Embryonic facial prominence (tissue), 1 donor: ENCODE results near the gene NUTM2B.
"Not testable (repeated sequence)": the region's sequence is repeated elsewhere in the genome, so short reads cannot be mapped to it uniquely, and the experiment has no call there.

ENCODE experiments used
- DNase-seq: peaks from one replicate; pipeline ENCODE4 v3.0.0-alpha.2; 2016; ENCODE audit errors: extremely low spot score

NUTM2B gene

DNA sequence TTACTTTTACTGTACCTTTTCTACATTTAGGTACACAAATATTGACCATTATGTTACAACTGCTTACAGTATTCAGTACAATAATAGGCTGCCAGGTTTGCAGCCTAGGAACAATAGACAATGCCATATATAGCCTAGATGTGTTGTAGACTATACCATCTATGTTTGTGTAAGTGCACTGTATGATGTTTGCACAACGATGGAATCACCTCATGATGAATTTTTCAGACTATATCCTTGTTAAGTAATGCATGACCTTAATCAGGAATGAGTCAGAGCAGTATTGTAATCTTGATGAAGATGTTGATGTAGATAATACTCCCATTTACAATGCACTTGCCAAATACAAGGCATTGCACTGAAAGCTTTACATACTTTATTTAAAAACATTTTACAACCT lies 23.6 kb downstream of the NUTM2B start:
- DNase-seq: not testable (repeated sequence)

DNA sequence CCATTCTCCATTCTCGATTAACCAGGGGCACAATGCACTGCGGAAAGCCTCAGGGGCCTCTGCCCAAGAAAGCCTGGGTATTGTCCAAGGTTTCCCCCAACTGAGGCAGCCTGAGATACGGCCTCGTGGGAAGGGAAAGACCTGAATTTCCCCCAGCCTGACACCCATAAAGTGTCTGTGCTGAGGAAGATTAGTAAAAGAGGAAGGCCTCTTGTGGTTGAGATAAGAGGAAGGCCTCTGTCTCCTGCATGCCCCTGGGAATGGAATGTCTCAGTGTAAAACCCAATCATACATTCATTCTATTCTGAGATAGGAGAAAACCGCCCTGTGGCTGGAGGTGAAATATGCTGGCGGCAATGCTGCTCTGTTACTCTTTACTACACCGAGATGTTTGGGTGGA lies 41.8 kb downstream of the NUTM2B start:
- DNase-seq: not testable (repeated sequence)

DNA sequence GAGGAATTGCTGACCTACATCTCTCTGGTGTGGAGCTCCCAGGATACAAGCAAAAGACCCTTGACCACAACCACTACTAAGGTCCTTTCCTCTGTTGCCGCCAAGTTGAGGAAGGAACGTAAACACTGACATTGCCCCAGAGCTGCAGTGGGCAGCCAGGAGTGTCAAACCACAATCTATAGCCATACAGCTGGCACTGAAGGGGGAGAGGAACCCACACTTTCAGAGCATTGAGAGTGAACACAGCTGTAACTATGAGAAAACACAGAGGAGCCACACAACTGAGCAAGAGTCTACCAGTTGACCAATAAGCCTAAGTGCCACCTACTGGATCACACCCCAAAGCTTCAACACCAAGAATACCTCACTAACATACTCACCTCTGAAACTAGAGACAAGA lies 45.5 kb downstream of the NUTM2B start:
- not testable (repeated sequence) for DNase-seq

DNA sequence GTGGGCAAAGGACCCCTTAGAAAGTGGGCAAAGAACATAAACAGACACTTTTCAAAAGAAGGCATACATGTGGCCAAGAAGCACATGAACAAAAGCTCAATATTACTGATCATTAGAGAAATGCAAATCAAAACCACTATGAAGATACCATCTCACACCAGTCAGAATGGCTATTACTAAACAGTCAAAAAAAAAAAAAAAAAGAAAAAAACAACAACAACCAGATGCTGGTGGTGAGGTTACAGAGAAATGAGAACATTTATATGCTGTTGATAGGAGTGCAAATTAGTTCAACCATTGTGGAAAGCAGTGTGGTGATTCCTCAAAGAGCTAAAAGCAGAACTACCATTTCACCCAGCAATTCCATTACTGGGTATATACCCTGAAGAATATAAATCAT lies 50.6 kb downstream of the NUTM2B start:
- not testable (repeated sequence) for DNase-seq

DNA sequence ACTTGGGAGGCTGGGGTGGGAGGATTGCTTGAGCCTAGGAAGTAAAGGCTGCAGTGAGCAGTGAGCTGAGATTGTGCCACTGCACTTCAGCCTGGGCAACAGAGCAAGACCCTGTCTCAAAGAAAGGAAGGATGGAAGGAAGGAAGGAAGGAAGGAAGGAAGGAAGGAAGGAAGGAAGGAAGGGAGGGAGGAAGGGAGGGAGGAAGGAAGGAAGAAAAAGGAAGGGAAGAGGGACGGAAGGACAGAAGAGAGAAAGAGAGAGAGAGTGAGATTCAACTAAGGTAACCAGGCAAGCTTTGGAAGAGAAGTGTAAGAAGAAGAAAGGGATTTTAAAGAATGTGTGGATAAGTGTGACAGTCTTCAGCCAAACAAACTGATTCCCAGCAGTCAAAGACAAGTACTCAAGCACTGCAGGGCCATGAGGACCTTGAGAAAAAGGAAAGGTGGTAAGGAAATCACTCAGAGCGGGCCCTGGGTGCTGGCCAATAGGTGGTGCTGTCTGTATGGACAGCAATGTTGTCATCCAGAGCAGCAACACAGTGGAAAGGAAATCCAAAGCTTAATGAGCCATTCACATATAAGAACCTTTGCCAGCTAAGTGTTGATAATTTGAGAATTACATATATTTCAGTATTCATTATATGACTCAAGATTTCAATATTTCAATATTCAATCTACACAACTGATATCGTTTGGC lies 55.4 kb downstream of the NUTM2B start:
- DNase-seq: not testable (repeated sequence)
